GM12878 (cell line): Measurements from ENCODE around the gene GPLD1. TPM values are rescaled to one million over a fixed set of nuclear protein-coding genes. Genes with fewer than 3 reads are reported as not detected.

Experiments used
- ATAC-seq: fragments of 200-7000 bp; cut with Tn5 transposase; 3 replicates; pipeline ENCODE4 v1.9.1; 2020; ENCODE audit warnings: mild to moderate bottlenecking, moderate library complexity
- BruUV-seq: library from RNA; stranded (reverse); fragments of 400-500 nt; replicated peaks from 2 replicates; lab custom pipeline; 2021; lab: Mats Ljungman, UMichigan
- CTCF ChIA-PET: fragments of 300-600 bp; sonication (Branson Sonifier 250); formaldehyde crosslinking; extraction: SDS; loops from one replicate; lab custom pipeline; 2021; ENCODE audit warnings: inconsistent platforms; lab: Yijun Ruan, JAX
- POLR2A ChIA-PET: fragments of 350-600 bp; formaldehyde crosslinking; extraction: SDS; loops from one replicate; lab custom pipeline; 2021; ENCODE audit warnings: inconsistent platforms; lab: Charles Lee
- RAD21 ChIA-PET: fragments of 300-600 bp; sonication (Branson Sonifier 250); formaldehyde crosslinking; loops from one replicate; lab custom pipeline; 2023; ENCODE audit warnings: antibody characterized with exemption; ENCODE audit not compliant: unreplicated experiment; lab: Charles Lee
- SMC1A ChIA-PET: fragments of 300-600 bp; sonication (Branson Sonifier 250); formaldehyde crosslinking; loops from one replicate; lab custom pipeline; 2023; ENCODE audit not compliant: unreplicated experiment, uncharacterized antibody; lab: Charles Lee
- DNase-seq: peaks from one replicate; pipeline ENCODE4 v3.0.0-alpha.2; 2011; ENCODE audit warnings: low read depth, low spot score
- FAIRE-seq: peaks from 3 replicates; lab custom pipeline; 2011; peaks lifted over from hg19 to GRCh38; lab: Jason Lieb, UNC
- H2AFZ ChIP-seq: 2 replicates; pipeline ENCODE4 v1.6.0; 2011; ENCODE audit warnings: low read depth, low read length, control low read depth; ENCODE audit not compliant: control insufficient read depth
- H3K27ac ChIP-seq: 2 replicates; pipeline ENCODE4 v1.5.1; 2011; ENCODE audit warnings: control low read depth; ENCODE audit not compliant: control insufficient read depth, insufficient read depth
- H3K27me3 ChIP-seq, 2 experiments: replicated peaks in 1 of 2; 2 replicates each; pipeline versions ENCODE4 v1.6.0 to v1.6.1; 2011; ENCODE audit warnings: low read length in 1 of 2; ENCODE audit not compliant: control insufficient read depth in 2 of 2, insufficient read depth in 2 of 2
- H3K36me3 ChIP-seq, 2 experiments: 2 replicates each; pipeline ENCODE4 v1.5.1; 2011; ENCODE audit warnings: low read length in 1 of 2; ENCODE audit not compliant: control insufficient read depth in 2 of 2, insufficient read depth in 2 of 2
- H3K4me1 ChIP-seq: 2 replicates; pipeline ENCODE4 v1.6.1; 2011; ENCODE audit warnings: mild to moderate bottlenecking, low read length, moderate library complexity, mixed read lengths; ENCODE audit not compliant: control insufficient read depth, insufficient read depth
- H3K4me2 ChIP-seq: 2 replicates; pipeline ENCODE4 v1.6.0; 2011; ENCODE audit warnings: control low read depth; ENCODE audit not compliant: control insufficient read depth, insufficient read depth
- H3K4me3 ChIP-seq: fragments of 200-600 bp; sonication (generic); 2 replicates; pipeline ENCODE4 v1.5.1; 2016
- H3K79me2 ChIP-seq: 2 replicates; pipeline ENCODE4 v1.6.0; 2011; ENCODE audit warnings: low read length; ENCODE audit not compliant: control insufficient read depth, insufficient read depth
- H3K9ac ChIP-seq: 2 replicates; pipeline ENCODE4 v1.8.0; 2011; ENCODE audit warnings: low read length, control low read depth, mixed read lengths; ENCODE audit not compliant: control insufficient read depth, insufficient read depth
- H3K9me3 ChIP-seq: replicated peaks from 3 replicates; pipeline ENCODE4 v1.5.1; 2011; ENCODE audit warnings: mild to moderate bottlenecking, low read length; ENCODE audit not compliant: control insufficient read depth, insufficient read depth
- H4K20me1 ChIP-seq: 2 replicates; pipeline ENCODE4 v1.6.0; 2011; ENCODE audit not compliant: control insufficient read depth, insufficient read depth
- BCLAF1 ChIP-seq: fragments of 450-650 bp; IDR thresholded peaks from 2 replicates; pipeline ENCODE4 v1.6.1; 2017; ENCODE audit warnings: antibody characterized with exemption, mild to moderate bottlenecking, moderate library complexity
- CHD1 ChIP-seq: IDR thresholded peaks from 2 replicates; pipeline ENCODE4 v1.6.1; 2012; ENCODE audit warnings: low read depth, low read length, improper control_type of control experiment
- CHD4 ChIP-seq: fragments of 200-600 bp; sonication (generic); IDR thresholded peaks from 2 replicates; pipeline ENCODE4 v1.6.1; 2016; ENCODE audit warnings: mild to moderate bottlenecking
- E2F8 ChIP-seq: fragments of 450-650 bp; IDR thresholded peaks from 2 replicates; pipeline ENCODE4 v1.6.1; 2018; ENCODE audit warnings: mild to moderate bottlenecking, low read depth, moderate library complexity; ENCODE audit not compliant: partially characterized antibody
- FOS ChIP-seq: IDR thresholded peaks from 3 replicates; pipeline ENCODE4 v1.6.1; 2011; ENCODE audit warnings: borderline replicate concordance; ENCODE audit not compliant: insufficient read length; ENCODE audit errors: extremely low read depth
- GABPA ChIP-seq: IDR thresholded peaks from 2 replicates; pipeline ENCODE4 v1.6.1; 2014; ENCODE audit warnings: antibody characterized with exemption, low read depth, mild to moderate bottlenecking, inconsistent platforms
- HCFC1 ChIP-seq: fragments of 150-350 bp; IDR thresholded peaks from 2 replicates; pipeline ENCODE4 v1.6.1; 2014; ENCODE audit warnings: low read length
- PAX8 ChIP-seq: fragments of 450-650 bp; IDR thresholded peaks from 2 replicates; pipeline ENCODE4 v1.6.1; 2017; ENCODE audit warnings: mild to moderate bottlenecking, moderate library complexity
- RBBP5 ChIP-seq: fragments of 200-600 bp; sonication (generic); conservative IDR thresholded peaks from 2 replicates; pipeline ENCODE4 v1.6.1; 2016
- RELA ChIP-seq: fragments of 450-650 bp; IDR thresholded peaks from 2 replicates; pipeline ENCODE4 v1.8.0; 2014; ENCODE audit warnings: borderline replicate concordance; ENCODE audit not compliant: partially characterized antibody
- SMAD1 ChIP-seq: fragments of 450-650 bp; IDR thresholded peaks from 2 replicates; pipeline ENCODE4 v1.6.1; 2018; ENCODE audit warnings: mild to moderate bottlenecking, low read depth; ENCODE audit not compliant: partially characterized antibody
- SP1 ChIP-seq: IDR thresholded peaks from one replicate; pipeline ENCODE4 v1.6.1; 2011; ENCODE audit warnings: low read depth, low read length
- TARDBP ChIP-seq: IDR thresholded peaks from 2 replicates; pipeline ENCODE4 v1.6.1; 2016; ENCODE audit warnings: borderline replicate concordance
- YBX1 ChIP-seq: fragments of 450-650 bp; IDR thresholded peaks from 2 replicates; pipeline ENCODE4 v1.6.1; 2016; ENCODE audit warnings: antibody characterized with exemption
- ZNF274 ChIP-seq: IDR thresholded peaks from one replicate; pipeline ENCODE4 v1.8.0; 2011; ENCODE audit not compliant: insufficient read length, insufficient read depth
- WGBS: methylation state at CpG from one replicate; pipeline ENCODE4 v1.1.6; 2016; ENCODE audit warnings: low lambda C conversion rate; ENCODE audit not compliant: insufficient replicate concordance, insufficient coverage; ENCODE audit errors: missing lambda C conversion rate; 5-methylcytosine and 5-hydroxymethylcytosine counted together
- in situ Hi-C: fragments of 300-500 bp; cut with MboI; formaldehyde crosslinking; loops from 9 replicates; pipeline ENCODE4 v1.14.3; 2018; ENCODE audit warnings: mixed read lengths
- intact Hi-C: fragments of 100-400 bp; cut with micrococcal nuclease; formaldehyde crosslinking; loops from one replicate; pipeline ENCODE4 v1.14.2; 2022; ENCODE audit not compliant: unreplicated experiment
- polyA plus RNA-seq, 11 experiments: library from polyadenylated mRNA; depleted of rRNA in 4 of 11; unstranded in 6 of 11; stranded (reverse) in 5 of 11; fragments of >200 nt; fragmentation: Nextera tagmentation in 4 of 11; fragmentation: Illumina TruSeq in 1 of 11; extraction: Ambion mirVana in 4 of 11; extraction: Trizol in 1 of 11; gene quantifications; 1 replicate in 1 of 11; 2 replicates in 10 of 11; pipeline versions ENCODE4 v1.2.1 to v1.2.3, GENCODE V29; 2011 to 2016; ENCODE audit warnings: inconsistent platforms in 2 of 11, missing spikeins in 2 of 11, low read depth in 1 of 11
- total RNA-seq, 4 experiments: library from RNA; depleted of rRNA in 3 of 4; stranded (reverse); fragments of >200 nt in 3 of 4; fragmentation: Illumina TruSeq in 1 of 4; extraction: Trizol in 1 of 4; gene quantifications; 2 replicates each; pipeline versions ENCODE4 v1.2.1 to v1.2.3, GENCODE V29; 2013 to 2021
- TF ChIP-seq, protein P1 (sequence below): fragments of 450-650 bp; IDR thresholded peaks from 2 replicates; pipeline ENCODE4 v1.6.1; 2018; ENCODE audit warnings: borderline replicate concordance, mild to moderate bottlenecking; ENCODE audit not compliant: partially characterized antibody

GPLD1 gene
- total and polyA plus RNA-seq, 10 of the 15 experiments (the other 5 are each of a cell fraction or from before 2014, with no cell fraction given): 0.04 to 1.0 (median 0.69) TPM

DNA sequence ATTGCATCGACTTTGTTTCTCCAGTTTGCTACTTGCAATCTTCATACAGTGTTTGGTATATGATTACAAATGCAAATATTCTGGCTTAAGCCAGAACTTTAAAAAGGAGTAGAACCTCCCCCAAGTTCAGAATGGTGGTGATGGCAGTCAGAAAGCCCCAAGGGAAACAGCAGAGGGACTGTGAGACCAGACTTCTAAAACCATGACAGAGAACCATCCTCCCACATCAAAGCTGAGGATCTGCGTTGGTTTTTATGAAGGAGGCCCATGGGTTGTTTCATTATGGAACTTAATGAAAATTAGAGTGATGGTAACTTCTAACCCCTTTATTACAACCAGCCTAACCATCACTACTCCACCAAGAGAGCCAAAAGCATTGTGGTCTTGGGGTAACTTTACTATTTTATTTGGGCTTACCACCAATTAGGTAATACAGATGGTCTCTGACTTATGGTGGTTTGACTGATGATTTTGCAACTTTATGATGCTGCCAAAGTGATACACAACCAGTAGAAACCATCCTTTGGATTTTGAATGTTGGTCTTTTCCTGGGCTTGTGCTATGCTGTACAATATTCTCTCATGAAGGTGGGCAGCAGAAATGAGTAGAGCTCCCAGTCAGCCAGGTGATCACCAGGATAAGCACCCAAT, 97.5 kb downstream of the GPLD1 start (continued):
- TF ChIP-seq FOS (no peak), YBX1 (no peak), ZNF274 (no peak)

- in situ Hi-C loops: no loop called here
- Histone ChIP-seq H3K4me3 (no peak overlapping the region), H3K27ac (no peak overlapping the region), H3K79me2 (no peaks in the 10 kb centered on the region), H3K9ac (no peak overlapping the region), H3K4me2 (no peak overlapping the region), H4K20me1 (no peaks in the 10 kb centered on the region), H3K4me1 (no peaks in the 10 kb centered on the region; the same call in 1 of the 2 replicates), H3K27me3 (no peaks in the 10 kb centered on the region), H3K9me3 (no peaks in the 10 kb centered on the region), H3K36me3 (no peaks in the 10 kb centered on the region), H2AFZ (no peak overlapping the region)
- WGBS: 0% methylated on average over 2 of the region's 2 CpGs
- ChIA-PET RAD21 (interaction anchor here (1.6 kb wide), 1 partner anchor 108 kb away, joined by 4 read pairs; no protein-coding TSS in a partner anchor), CTCF (interaction anchor here (1.7 to 2.6 kb wide), 2 partner anchors 15 to 39 kb away, joined by 4 to 8 read pairs; no protein-coding TSS in a partner anchor), SMC1A (interaction anchor here (1.0 kb wide), 1 partner anchor 108 kb away, joined by 3 read pairs; no protein-coding TSS in a partner anchor), POLR2A (no interaction called here)
- FAIRE-seq (no peak), DNase-seq (no peak), ATAC-seq (no peak)
- no TSS peak for BruUV-seq
- intact Hi-C loops: loop anchor here (1.0 kb wide), 1 partner anchor 108 kb away; no protein-coding TSS in a partner anchor
- TF ChIP-seq TARDBP: no peak
- TF ChIP-seq SP1: no peak
- no peak for TF ChIP-seq BCLAF1
- no peak for TF ChIP-seq GABPA
- TF ChIP-seq PAX8: no peak
- TF ChIP-seq CHD1: no peak
- no peak for TF ChIP-seq RELA
- no peak for TF ChIP-seq SMAD1
- no peak for TF ChIP-seq RBBP5
- no peak for TF ChIP-seq HCFC1
- TF ChIP-seq, protein P1, sequence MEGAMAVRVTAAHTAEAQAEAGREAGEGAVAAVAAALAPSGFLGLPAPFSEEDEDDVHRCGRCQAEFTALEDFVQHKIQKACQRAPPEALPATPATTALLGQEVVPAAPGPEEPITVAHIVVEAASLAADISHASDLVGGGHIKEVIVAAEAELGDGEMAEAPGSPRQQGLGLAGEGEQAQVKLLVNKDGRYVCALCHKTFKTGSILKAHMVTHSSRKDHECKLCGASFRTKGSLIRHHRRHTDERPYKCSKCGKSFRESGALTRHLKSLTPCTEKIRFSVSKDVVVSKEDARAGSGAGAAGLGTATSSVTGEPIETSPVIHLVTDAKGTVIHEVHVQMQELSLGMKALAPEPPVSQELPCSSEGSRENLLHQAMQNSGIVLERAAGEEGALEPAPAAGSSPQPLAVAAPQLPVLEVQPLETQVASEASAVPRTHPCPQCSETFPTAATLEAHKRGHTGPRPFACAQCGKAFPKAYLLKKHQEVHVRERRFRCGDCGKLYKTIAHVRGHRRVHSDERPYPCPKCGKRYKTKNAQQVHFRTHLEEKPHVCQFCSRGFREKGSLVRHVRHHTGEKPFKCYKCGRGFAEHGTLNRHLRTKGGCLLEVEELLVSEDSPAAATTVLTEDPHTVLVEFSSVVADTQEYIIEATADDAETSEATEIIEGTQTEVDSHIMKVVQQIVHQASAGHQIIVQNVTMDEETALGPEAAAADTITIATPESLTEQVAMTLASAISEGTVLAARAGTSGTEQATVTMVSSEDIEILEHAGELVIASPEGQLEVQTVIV: no peak
- TF ChIP-seq CHD4: no peak
- TF ChIP-seq E2F8: no peak
Measured at GRCh38 chr6:24391208-24391607, 98.2 kb downstream of the GPLD1 start.
